Measurements from ENCODE around the gene CTAGE1.
A peak's percentile ranks its signal among the peaks of the same experiment; 100 is the strongest.

CTAGE1 gene

DNA sequence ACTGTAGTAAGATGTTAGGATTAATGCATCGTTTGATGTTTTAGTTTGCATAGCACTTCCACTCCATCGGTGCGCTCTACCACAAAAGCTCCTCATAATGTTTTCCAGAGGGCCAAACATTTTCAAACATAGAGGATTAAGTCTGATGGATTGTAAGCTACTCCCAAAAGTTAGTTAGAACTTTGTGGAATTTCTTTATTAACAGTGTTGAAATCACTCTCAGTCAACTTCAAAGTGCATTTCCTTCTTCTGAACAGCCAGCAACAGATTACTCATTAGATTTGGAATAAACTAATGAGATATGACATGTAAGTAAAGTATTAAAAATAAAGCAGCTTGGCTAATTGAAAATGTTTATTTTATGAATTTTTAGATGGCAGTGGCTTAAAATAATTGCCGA, 30.1 kb upstream of the CTAGE1 start:
- H4K8ac ChIP-seq (ENCODE audit: low read depth, low read length), result no peak overlapping the region
- no peak overlapping the region for H3K23ac ChIP-seq (ENCODE audit: low read depth, low read length, poor library complexity)
- peaks cover 0 to 2% of the 10 kb centered on the region in 2 donors for H3K9me3 ChIP-seq (replicated peaks in 1 of 2; ENCODE audit: control insufficient read depth in 2 of 2, insufficient read depth in 1 of 2, low read depth in 1 of 2, low read length in 2 of 2)
- no peak overlapping the region for H3K14ac ChIP-seq (ENCODE audit: low read length)
- no peak overlapping the region for H2AFZ ChIP-seq (ENCODE audit: low read length)
- no peak overlapping the region for H3K4ac ChIP-seq (ENCODE audit: low read length)
- H2BK12ac ChIP-seq (ENCODE audit: low read length), result no peak overlapping the region
- H3K4me1 ChIP-seq (ENCODE audit: control insufficient read depth in 2 of 2, insufficient read depth in 1 of 2, low read depth in 1 of 2, low read length in 2 of 2), result peaks cover 0 to 3% of the 10 kb centered on the region in 2 donors
- DNase-seq (ENCODE audit: low spot score), result no peak
- H3K4me3 ChIP-seq (ENCODE audit: low read length in 2 of 2), result no peak overlapping the region
- H3K36me3 ChIP-seq (replicated peaks in 1 of 2; ENCODE audit: control insufficient read depth in 2 of 2, insufficient read depth in 2 of 2, low read length in 2 of 2), result no peaks in the 10 kb centered on the region
- H2BK5ac ChIP-seq (ENCODE audit: low read length), result no peak overlapping the region
- H3K9ac ChIP-seq (ENCODE audit: low read depth, low read length, poor library complexity), result no peak overlapping the region
- H3K18ac ChIP-seq (ENCODE audit: low read length), result no peak overlapping the region
- WGBS, 2 donors (ENCODE audit: extremely low coverage in 2 of 2, insufficient read length in 2 of 2, insufficient replicate concordance in 1 of 2), result no CpG with 5 or more reads among the region's 4 CpGs
- no peak overlapping the region for H4K91ac ChIP-seq (ENCODE audit: low read depth, low read length, poor library complexity)
- no peak overlapping the region for H3K27ac ChIP-seq (replicated peaks; ENCODE audit: low read length)
- no peak overlapping the region for H3K4me2 ChIP-seq (ENCODE audit: insufficient read depth, low read length, poor library complexity, severe bottlenecking)
- H2BK120ac ChIP-seq (ENCODE audit: low read depth, low read length), result no peak overlapping the region
- H3K27me3 ChIP-seq (ENCODE audit: control insufficient read depth in 3 of 3, insufficient read depth in 3 of 3, low read depth in 1 of 3, low read length in 3 of 3), result no peaks in the 10 kb centered on the region
- H2BK15ac ChIP-seq (ENCODE audit: low read length), result no peak overlapping the region
- H3K79me1 ChIP-seq (ENCODE audit: low read depth, low read length), result no peaks in the 10 kb centered on the region
- H2AK5ac ChIP-seq (ENCODE audit: low read depth, low read length), result no peak overlapping the region

DNA sequence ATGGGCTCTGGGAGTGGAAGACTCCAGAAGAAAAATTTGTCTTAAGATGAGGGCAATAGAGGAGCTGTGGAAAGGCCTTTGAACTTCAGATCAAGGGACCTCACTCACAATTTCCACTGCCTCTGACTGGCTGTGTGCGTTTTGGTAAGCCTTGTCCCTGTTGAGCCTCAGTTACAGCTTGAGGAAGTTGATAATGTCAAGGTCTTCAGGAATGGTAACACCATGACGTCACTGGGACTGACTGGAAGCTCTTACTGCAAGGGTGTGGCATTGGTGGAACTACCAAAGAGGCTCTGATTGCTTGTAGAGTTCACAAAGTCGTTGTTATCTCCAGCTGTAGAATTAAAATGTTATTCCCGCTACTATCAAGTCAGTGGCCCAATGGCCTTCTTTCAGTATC, 29.2 kb upstream of the CTAGE1 start:
- Histone ChIP-seq H3K79me1 (ENCODE audit: low read depth, low read length) (no peaks in the 10 kb centered on the region), H3K27me3 (ENCODE audit: control insufficient read depth in 3 of 3, insufficient read depth in 3 of 3, low read depth in 1 of 3, low read length in 3 of 3) (no peaks in the 10 kb centered on the region), H3K9me3 (replicated peaks in 1 of 2; ENCODE audit: control insufficient read depth in 2 of 2, insufficient read depth in 1 of 2, low read depth in 1 of 2, low read length in 2 of 2) (peaks cover 0 to 2% of the 10 kb centered on the region in 2 donors), H3K36me3 (replicated peaks in 1 of 2; ENCODE audit: control insufficient read depth in 2 of 2, insufficient read depth in 2 of 2, low read length in 2 of 2) (no peaks in the 10 kb centered on the region), H2AK5ac (ENCODE audit: low read depth, low read length) (no peak overlapping the region), H2BK5ac (ENCODE audit: low read length) (no peak overlapping the region), H3K27ac (replicated peaks; ENCODE audit: low read length) (no peak overlapping the region), H2AFZ (ENCODE audit: low read length) (no peak overlapping the region), H3K9ac (ENCODE audit: low read depth, low read length, poor library complexity) (no peak overlapping the region), H3K4me3 (ENCODE audit: low read length in 2 of 2) (no peak overlapping the region), H4K91ac (ENCODE audit: low read depth, low read length, poor library complexity) (no peak overlapping the region), H2BK120ac (ENCODE audit: low read depth, low read length) (no peak overlapping the region), H3K4me2 (ENCODE audit: insufficient read depth, low read length, poor library complexity, severe bottlenecking) (no peak overlapping the region), H3K23ac (ENCODE audit: low read depth, low read length, poor library complexity) (no peak overlapping the region), H2BK12ac (ENCODE audit: low read length) (no peak overlapping the region), H2BK15ac (ENCODE audit: low read length) (no peak overlapping the region), H3K18ac (ENCODE audit: low read length) (no peak overlapping the region), H3K14ac (ENCODE audit: low read length) (no peak overlapping the region), H3K4me1 (ENCODE audit: control insufficient read depth in 2 of 2, insufficient read depth in 1 of 2, low read depth in 1 of 2, low read length in 2 of 2) (no peaks in the 10 kb centered on the region), H4K8ac (ENCODE audit: low read depth, low read length) (no peak overlapping the region), H3K4ac (ENCODE audit: low read length) (no peak overlapping the region)
- WGBS, 2 donors (ENCODE audit: extremely low coverage in 2 of 2, insufficient read length in 2 of 2, insufficient replicate concordance in 1 of 2), result no CpG with 5 or more reads among the region's 4 CpGs
- no peak for DNase-seq (ENCODE audit: low spot score)

DNA sequence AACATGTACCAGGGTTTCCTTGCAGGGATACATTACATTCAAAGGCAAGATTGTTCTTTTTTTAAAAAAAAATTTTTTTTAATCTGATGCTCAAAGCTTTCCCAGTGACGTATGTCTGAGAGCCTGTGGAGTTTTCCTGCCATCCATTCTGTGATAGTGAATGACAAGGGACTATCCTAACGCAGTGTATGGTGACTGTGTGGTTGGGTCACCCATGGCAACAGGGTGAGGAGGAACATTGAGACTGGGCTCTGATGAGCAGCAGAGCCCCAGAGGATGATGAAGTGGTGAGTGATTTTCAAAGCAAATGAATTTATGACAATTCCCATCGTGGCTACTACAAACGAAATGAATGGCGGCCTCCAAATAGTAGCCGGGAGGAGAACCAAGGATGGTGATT, 28.6 kb upstream of the CTAGE1 start:
- peak overlapping the region in 1 of 2 donors; percentile 65 for H3K4me3 ChIP-seq (ENCODE audit: low read length in 2 of 2)
- H3K79me1 ChIP-seq (ENCODE audit: low read depth, low read length), result no peaks in the 10 kb centered on the region
- H2BK120ac ChIP-seq (ENCODE audit: low read depth, low read length), result no peak overlapping the region
- H3K27ac ChIP-seq (replicated peaks; ENCODE audit: low read length), result no peak overlapping the region
- H4K91ac ChIP-seq (ENCODE audit: low read depth, low read length, poor library complexity), result no peak overlapping the region
- no peak overlapping the region for H3K9ac ChIP-seq (ENCODE audit: low read depth, low read length, poor library complexity)
- H3K27me3 ChIP-seq (ENCODE audit: control insufficient read depth in 3 of 3, insufficient read depth in 3 of 3, low read depth in 1 of 3, low read length in 3 of 3), result no peaks in the 10 kb centered on the region
- H2BK15ac ChIP-seq (ENCODE audit: low read length), result no peak overlapping the region
- DNase-seq (ENCODE audit: low spot score), result no peak
- H3K23ac ChIP-seq (ENCODE audit: low read depth, low read length, poor library complexity), result no peak overlapping the region
- H2BK12ac ChIP-seq (ENCODE audit: low read length), result no peak overlapping the region
- peaks cover 0 to 2% of the 10 kb centered on the region in 2 donors for H3K9me3 ChIP-seq (replicated peaks in 1 of 2; ENCODE audit: control insufficient read depth in 2 of 2, insufficient read depth in 1 of 2, low read depth in 1 of 2, low read length in 2 of 2)
- no peak overlapping the region for H2AK5ac ChIP-seq (ENCODE audit: low read depth, low read length)
- H3K4ac ChIP-seq (ENCODE audit: low read length), result no peak overlapping the region
- no peaks in the 10 kb centered on the region for H3K4me1 ChIP-seq (ENCODE audit: control insufficient read depth in 2 of 2, insufficient read depth in 1 of 2, low read depth in 1 of 2, low read length in 2 of 2)
- H3K36me3 ChIP-seq (replicated peaks in 1 of 2; ENCODE audit: control insufficient read depth in 2 of 2, insufficient read depth in 2 of 2, low read length in 2 of 2), result no peaks in the 10 kb centered on the region
- H4K8ac ChIP-seq (ENCODE audit: low read depth, low read length), result no peak overlapping the region
- H3K14ac ChIP-seq (ENCODE audit: low read length), result no peak overlapping the region
- H2BK5ac ChIP-seq (ENCODE audit: low read length), result no peak overlapping the region
- H3K4me2 ChIP-seq (ENCODE audit: insufficient read depth, low read length, poor library complexity, severe bottlenecking), result no peak overlapping the region
- H2AFZ ChIP-seq (ENCODE audit: low read length), result no peak overlapping the region
- H3K18ac ChIP-seq (ENCODE audit: low read length), result no peak overlapping the region
- WGBS, 2 donors (ENCODE audit: extremely low coverage in 2 of 2, insufficient read length in 2 of 2, insufficient replicate concordance in 1 of 2), result no CpG with 5 or more reads among the region's 6 CpGs

DNA sequence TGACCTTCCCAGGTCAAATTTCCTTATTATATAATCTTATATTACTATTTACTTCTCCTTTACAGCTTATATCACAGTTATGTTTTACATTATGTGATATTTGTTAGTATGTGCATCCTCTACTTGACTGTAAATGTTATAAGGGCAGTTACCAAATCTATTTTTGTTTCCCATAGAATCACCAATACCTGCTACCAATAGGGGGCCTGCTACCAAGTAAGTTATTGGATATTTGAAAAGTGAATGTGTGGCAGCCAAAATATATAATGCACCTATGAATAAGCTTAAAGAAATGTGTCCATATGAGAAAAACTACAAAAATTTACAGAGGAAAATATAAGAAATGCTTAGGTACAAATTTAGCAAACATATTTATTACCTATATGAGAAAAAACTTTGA, 23.9 kb upstream of the CTAGE1 start:
- H3K4ac ChIP-seq (ENCODE audit: low read length), result no peak overlapping the region
- no peak overlapping the region for H2AK5ac ChIP-seq (ENCODE audit: low read depth, low read length)
- H2BK15ac ChIP-seq (ENCODE audit: low read length), result no peak overlapping the region
- H3K36me3 ChIP-seq (replicated peaks in 1 of 2; ENCODE audit: control insufficient read depth in 2 of 2, insufficient read depth in 2 of 2, low read length in 2 of 2), result no peaks in the 10 kb centered on the region
- no peak overlapping the region for H3K4me3 ChIP-seq (ENCODE audit: low read length in 2 of 2)
- no peak overlapping the region for H2BK5ac ChIP-seq (ENCODE audit: low read length)
- H3K27ac ChIP-seq (replicated peaks; ENCODE audit: low read length), result no peak overlapping the region
- H3K14ac ChIP-seq (ENCODE audit: low read length), result no peak overlapping the region
- H3K79me1 ChIP-seq (ENCODE audit: low read depth, low read length), result no peaks in the 10 kb centered on the region
- no peak overlapping the region for H4K91ac ChIP-seq (ENCODE audit: low read depth, low read length, poor library complexity)
- no peak overlapping the region for H3K23ac ChIP-seq (ENCODE audit: low read depth, low read length, poor library complexity)
- peaks cover 0 to 2% of the 10 kb centered on the region in 2 donors for H3K9me3 ChIP-seq (replicated peaks in 1 of 2; ENCODE audit: control insufficient read depth in 2 of 2, insufficient read depth in 1 of 2, low read depth in 1 of 2, low read length in 2 of 2)
- H3K4me1 ChIP-seq (ENCODE audit: control insufficient read depth in 2 of 2, insufficient read depth in 1 of 2, low read depth in 1 of 2, low read length in 2 of 2), result no peaks in the 10 kb centered on the region
- no peak overlapping the region for H3K18ac ChIP-seq (ENCODE audit: low read length)
- no peak overlapping the region for H3K4me2 ChIP-seq (ENCODE audit: insufficient read depth, low read length, poor library complexity, severe bottlenecking)
- no peaks in the 10 kb centered on the region for H3K27me3 ChIP-seq (ENCODE audit: control insufficient read depth in 3 of 3, insufficient read depth in 3 of 3, low read depth in 1 of 3, low read length in 3 of 3)
- no peak overlapping the region for H2AFZ ChIP-seq (ENCODE audit: low read length)
- no peak overlapping the region for H4K8ac ChIP-seq (ENCODE audit: low read depth, low read length)
- no peak overlapping the region for H2BK120ac ChIP-seq (ENCODE audit: low read depth, low read length)
- DNase-seq (ENCODE audit: low spot score), result no peak
- no peak overlapping the region for H3K9ac ChIP-seq (ENCODE audit: low read depth, low read length, poor library complexity)
- H2BK12ac ChIP-seq (ENCODE audit: low read length), result no peak overlapping the region
